Testis (tissue), 2 donors: ENCODE results near the gene MYOM1.

Experiments used
- CTCF ChIP-seq, 3 experiments: fragments of 450-650 bp in 2 of 3; fragments of 200-600 bp in 1 of 3; sonication (generic) in 1 of 3; IDR thresholded peaks; one replicate each; pipeline ENCODE4 v1.5.1; 2016 to 2019; ENCODE audit warnings: antibody characterized with exemption in 3 of 3, mild to moderate bottlenecking in 2 of 3, moderate library complexity in 1 of 3
- POLR2A ChIP-seq: fragments of 450-650 bp; IDR thresholded peaks from one replicate; pipeline ENCODE4 v1.6.1; 2017; ENCODE audit warnings: antibody characterized with exemption, mild to moderate bottlenecking, moderate library complexity

GRCh38 chr18:3124822-3125221 is 94.9 kb downstream of the MYOM1 start:
- TF ChIP-seq CTCF (IDR thresholded peaks at IDR 0.05) (no peak), POLR2A (no peak)
